ENCODE results near the gene KPNA2.

Gene KPNA2

GRCh38 chr17:68094481-68095078, 59.0 kb downstream of the KPNA2 start:
- Histone ChIP-seq H3K36me3 (no peaks in the 10 kb centered on the region), H3K4me1 (no peaks in the 10 kb centered on the region), H3K4me3 (ENCODE audit: low read depth, low read length) (no peak overlapping the region), H3K27me3 (no peaks in the 10 kb centered on the region), H3K9me3 (no peaks in the 10 kb centered on the region)
- no peak for TF ChIP-seq CTCF (IDR thresholded peaks at IDR 0.05; ENCODE audit: low read depth, low read length)
- no peak for DNase-seq

GRCh38 chr17:68095205-68095811, 59.8 kb downstream of the KPNA2 start:
- no peaks in the 10 kb centered on the region for H3K9me3 ChIP-seq
- H3K4me1 ChIP-seq: no peaks in the 10 kb centered on the region
- no peaks in the 10 kb centered on the region for H3K36me3 ChIP-seq
- no peaks in the 10 kb centered on the region for H3K27me3 ChIP-seq
- DNase-seq: no peak
- TF ChIP-seq CTCF (IDR thresholded peaks at IDR 0.05; ENCODE audit: low read depth, low read length): no peak
- no peak overlapping the region for H3K4me3 ChIP-seq (ENCODE audit: low read depth, low read length)

- Histone ChIP-seq H3K4me1 (no peaks in the 10 kb centered on the region), H3K4me3 (ENCODE audit: low read depth, low read length) (no peak overlapping the region), H3K9me3 (no peaks in the 10 kb centered on the region), H3K27me3 (no peaks in the 10 kb centered on the region), H3K36me3 (no peaks in the 10 kb centered on the region)
- no peak for DNase-seq
- no peak for TF ChIP-seq CTCF (IDR thresholded peaks at IDR 0.05; ENCODE audit: low read depth, low read length)
Measured at GRCh38 chr17:68096111-68096510, 60.6 kb downstream of the KPNA2 start.
